T1000 (cell line): ENCODE data around the gene LRRC42.

Source experiments
- DNase-seq: peaks from one replicate; lab custom pipeline; 2025; ENCODE audit warnings: mixed read lengths; lab: John Stamatoyannopoulos, UW

Gene LRRC42

DNA sequence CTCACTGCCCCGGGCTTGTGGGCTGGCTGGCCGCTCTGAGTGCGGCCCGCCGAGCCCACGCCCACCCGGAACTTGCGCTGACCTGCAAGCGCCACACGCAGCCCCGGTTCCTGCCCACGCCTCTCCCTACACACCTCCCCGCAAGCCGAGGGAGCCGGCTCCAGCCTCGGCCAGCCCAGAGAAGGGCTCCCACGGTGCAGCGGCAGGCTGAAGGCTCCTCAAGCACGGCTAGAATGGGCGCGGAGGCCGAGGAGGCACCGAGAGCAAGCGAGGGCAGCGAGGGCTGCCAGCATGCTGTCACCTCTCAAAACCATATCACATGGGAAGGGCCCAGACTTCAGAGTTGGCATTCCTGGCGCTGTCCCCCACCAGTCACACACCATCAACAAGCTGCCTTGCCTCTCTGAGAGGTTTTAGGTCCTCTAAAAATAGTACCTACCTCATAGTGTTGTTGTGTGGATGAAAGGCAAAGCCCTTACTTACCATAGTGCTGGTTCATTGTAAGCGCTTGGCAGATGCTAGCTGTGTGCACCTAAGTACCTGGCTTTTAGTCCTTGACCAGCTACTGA, 58.4 kb downstream of the LRRC42 start:
- DNase-seq: no peak

DNA sequence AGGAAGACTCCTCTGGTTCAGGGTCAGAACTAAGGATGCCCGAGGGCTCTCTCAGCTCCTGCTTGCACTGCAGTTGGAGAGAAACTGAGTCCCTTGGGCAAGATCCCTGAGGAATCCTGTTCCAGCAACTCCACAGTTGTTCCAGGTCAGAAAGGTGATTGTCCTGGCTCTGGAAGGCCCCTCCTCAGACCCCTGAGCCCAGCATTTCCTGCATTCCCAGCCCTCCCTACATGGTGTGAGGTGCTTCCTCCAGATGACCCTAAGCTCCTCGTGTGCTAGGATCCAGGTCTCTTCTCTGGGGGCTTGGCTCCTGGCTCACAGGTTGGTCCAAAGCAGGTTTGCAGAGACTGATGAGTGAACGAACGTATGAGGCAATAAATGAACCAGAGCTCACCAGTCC, 60.4 kb downstream of the LRRC42 start:
- DNase-seq: no peak

DNA sequence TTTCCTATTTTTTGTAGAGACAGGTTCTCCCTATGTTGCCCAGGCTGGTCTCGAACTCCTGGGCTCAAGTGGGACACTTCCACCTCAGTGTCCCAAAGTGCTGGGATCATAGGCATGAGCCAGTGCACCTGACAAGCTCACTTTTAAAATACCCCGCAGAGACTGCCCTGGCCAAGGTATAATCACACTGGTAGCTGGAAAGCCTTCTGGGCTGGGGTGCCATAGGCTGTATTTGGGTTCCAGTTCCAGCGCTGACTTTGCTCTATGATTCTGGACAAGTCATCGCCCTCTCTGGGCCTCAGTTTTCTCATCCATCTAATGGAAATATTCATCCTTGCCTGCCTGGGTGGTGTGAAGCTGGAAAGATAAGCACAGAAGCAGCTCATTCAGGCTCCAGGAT, 61.5 kb downstream of the LRRC42 start:
- no peak for DNase-seq

DNA sequence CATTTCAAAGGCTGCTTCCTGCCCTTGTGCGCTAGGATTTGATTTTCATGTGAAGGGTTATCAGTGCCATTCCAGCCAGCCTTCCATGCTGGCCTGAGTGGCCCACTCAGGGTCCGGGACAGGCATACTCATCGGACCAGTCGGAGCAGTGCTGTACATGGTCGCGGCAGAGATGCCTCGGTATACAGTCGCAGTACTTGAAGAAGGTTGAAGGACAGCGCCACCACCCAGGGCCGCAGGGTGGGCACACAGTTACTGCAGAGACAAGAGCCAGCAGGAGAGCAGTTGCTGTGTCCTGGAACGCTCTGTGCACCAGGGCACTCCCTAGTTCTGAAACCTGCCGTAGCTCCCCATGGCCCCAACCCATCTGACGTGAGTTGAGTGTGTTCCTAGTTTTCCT, 62.7 kb downstream of the LRRC42 start:
- no peak for DNase-seq

DNA sequence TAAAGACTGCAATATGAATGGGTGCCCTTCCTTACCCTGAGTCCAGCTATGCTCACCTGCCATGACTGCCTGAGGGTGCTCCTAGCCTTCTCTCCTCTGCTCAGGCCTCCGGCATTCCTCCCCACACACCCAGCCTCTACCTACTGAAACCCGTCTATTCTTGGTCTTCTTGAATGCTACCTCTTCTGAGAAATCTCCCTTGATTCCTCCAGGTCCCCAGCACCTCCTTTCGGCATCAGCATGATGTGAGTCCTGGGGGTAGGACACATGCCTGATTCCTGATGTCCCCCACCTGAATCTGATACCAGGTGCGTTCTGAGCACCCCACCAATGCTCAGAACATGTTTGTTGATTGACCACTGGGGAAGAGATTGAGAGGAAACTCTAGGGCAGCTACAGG, 63.3 kb downstream of the LRRC42 start:
- DNase-seq: no peak

DNA sequence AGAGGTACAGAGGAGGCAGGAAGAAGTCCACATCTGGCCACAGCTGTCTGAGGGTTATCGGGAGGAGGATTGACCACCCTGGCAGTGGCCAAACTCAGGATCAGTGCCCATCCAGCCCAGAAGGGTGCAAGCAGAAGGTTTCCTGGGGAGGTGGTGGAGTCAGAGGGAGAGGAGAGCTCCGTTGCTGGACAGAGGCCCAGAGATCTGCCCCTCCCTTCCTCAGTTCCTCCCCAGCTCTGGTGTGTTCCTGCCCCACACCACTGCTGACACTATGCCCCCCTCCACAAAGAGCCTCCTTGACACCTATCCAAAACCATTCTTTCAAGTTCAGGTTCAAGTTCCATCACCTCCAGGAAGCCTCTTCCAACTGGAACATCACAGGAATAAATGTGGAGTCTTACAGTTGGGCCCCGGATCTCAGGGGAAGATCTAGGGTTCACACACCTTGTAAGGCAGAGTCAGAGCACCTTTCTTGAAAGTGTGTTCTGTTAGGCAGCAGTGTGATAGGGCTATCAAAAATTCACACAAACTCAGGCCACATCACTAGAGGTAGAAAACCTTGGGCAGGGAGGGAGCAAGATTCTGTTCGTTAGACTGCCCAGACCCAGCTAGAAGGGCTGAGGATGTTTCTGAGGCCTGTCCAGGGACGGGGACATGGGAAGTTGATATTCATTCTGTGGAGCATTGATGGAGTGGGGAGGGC, 64.4 kb downstream of the LRRC42 start:
- no peak for DNase-seq

DNA sequence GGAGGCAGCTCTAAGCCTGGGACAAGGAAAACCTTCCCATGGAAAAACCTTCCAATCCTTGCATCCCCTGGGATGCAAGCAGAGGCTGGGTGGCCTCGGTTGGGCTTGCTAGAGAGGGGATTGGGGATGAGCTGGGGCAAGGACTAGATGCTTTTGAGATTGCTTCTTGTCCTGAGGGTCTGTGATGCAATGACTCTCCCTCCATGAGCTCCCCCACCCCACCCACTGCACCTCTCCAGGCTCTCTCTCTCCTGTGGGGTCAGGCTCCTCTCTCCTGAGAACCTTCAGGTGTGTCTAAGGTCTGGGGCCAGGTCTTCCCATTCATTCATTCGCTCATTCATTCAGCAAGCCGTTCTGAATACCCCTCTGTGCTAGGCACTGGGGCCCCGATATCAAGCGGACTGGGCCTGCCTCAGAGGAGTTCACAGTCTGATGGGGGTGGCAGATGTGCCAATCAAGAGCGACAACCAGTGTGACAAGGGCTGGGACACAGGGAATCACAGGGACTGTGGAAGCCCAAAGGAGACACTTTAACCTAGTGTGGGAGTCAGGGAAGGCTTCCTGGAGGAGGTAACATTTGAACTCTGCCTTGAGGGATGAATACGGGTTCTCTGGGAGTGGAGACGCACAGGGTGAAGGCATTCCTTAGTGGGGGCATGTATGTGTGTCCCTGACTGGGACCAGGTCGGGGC, 65.3 kb downstream of the LRRC42 start:
- no peak for DNase-seq

DNA sequence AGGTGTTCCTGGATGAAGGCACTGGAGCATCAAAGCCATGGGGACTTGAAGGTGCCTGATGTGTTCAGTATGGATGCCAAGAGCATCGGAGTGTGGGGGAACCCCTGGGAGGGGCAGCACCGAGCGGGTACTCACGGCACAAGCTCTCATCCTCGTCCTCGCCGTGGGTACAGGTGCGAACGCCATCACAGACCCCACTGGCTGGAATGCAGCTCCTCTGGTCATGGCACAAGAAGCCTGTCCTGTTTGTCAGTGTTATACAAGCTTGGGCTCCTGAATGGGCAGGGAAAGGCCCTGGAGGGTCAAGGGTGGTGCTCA, 65.8 kb downstream of the LRRC42 start:
- no peak for DNase-seq

DNA sequence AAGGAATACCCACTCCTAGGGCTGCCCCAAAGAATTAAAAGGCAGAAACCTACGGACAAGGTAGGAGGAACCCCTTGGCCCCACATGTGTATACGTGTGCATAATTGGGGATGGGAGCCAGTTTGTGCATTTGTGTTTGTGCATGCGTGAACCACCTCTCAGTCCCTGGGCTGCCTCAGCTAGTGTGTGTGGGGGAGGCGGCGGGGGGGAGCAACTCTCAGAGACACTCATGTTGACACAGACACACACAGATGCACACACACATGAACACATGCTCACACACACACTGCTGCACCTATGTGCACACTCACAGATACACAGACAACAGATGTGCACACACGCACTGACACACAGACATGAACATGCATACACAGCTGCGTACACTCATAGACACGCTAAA, 66.7 kb downstream of the LRRC42 start:
- DNase-seq: no peak

DNA sequence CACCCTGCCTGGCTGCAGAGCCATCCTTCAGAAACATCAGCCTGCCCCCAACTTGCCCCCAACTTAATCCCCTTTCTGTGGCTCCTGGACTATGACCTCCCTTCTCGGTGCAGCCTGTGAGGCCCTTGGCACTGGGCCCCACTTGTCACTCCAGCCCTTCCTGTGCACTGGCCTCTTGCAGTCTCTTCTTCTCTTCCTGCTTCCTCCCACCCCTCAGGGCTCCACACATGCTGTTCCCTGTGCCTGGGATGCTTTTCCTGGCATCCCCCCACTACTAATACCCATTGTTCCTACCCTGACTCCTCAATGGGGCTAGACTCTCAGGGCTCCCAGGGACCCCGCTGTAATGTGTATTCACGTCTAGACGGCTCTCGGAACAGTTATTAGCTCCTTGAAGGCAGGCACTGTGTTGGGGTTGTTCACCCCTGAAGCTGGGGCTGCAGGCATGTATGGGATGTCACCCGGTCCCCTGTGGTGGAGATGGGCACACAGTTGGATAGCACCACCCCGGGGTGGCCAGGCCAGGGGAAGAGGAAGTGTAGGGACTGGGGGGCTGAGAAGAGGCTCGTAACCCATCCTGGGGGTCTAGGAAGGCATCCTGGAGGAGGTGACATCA, 67.4 kb downstream of the LRRC42 start:
- no peak for DNase-seq

DNA sequence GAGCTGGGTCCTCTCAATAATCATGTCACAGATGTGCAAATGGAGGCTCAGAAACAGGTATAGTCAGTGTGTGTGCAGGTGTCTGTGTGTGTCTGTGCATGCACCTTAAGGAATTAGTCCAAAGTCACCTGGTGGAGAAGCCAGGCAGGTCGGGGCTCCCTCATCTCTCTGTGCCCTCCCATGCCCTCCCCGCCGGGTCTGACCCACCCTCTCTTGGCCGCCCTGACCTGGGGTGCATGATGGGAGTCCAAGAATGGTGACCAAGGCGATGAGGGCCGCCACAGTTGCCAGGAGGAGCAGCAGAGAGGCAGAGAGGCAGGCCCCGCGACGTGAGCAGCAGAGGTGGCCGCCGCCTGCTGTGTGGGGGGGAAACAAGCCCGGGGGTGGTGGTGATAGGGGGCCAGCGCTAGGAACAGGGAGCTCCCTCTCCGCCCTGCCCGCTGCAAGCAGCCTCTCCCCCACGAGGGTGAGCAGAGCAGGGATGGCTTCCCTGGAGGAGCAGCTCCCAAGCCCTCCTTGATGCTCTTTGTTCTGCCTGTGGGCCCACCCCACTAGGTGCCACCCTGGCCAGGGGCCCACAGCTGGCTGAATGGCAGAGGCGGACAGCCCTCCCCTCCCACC, 68.0 kb downstream of the LRRC42 start:
- DNase-seq: no peak

DNA sequence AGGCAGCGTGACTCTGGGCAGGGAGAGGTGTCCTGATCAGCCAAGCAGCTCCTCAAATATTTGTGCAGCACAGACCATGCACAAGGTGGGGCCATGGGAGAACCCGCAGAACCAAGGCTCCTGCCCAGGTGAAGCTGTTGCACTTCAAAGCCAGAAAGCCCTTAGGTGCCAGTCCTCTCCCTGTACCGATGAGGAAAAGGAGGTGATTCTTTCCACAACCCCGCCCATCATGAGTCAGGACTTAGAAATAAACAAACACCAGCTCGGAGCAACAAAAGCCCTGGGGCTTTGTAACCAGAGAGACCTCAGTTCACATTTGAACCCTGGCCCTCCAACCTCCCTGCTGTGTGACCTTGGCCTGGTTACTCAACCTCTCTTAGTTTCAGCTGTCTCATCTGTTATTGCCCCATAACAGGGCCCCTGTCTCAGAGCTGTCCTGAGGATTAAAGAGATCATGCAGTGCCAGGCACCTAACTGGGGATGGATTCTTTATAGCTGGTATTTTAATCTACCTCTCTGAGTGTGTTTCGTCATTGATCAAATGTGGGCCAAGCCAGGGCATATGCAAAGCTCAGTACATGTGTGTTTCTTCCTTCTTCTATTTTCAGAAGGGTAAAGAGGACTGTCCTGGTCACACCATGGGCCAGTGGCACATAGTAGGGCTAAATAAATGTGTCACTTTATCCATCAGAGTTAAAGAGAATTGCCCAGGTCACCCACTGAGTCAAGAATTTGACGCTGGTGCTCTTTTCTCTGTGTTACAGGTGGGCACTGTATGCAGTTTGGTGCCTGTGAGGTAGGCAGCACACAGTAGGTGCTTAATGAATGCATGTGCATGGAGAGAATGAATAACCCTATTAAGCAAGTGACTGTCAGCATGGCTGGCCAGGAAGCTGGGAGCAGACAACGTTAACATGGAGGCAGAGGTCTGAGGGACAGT, 70.5 kb downstream of the LRRC42 start:
- peak; percentile 36 for DNase-seq
